ENCODE results near the gene COTL1.

- TF ChIP-seq POLR2A (IDR thresholded peaks at IDR 0.05; ENCODE audit: low read length) (no peak), GATA1 (IDR thresholded peaks at IDR 0.05; ENCODE audit: low read depth, low read length) (no peak)
Measured at GRCh38 chr16:84628226-84628731, 10.4 kb upstream of the COTL1 start.
